Prostate gland (tissue), 2 donors: ENCODE data around the gene CPZ. TPM values are rescaled to one million over a fixed set of nuclear protein-coding genes. Genes with fewer than 3 reads are reported as not detected.

Experiments used
- DNase-seq: peaks from one replicate; pipeline ENCODE4 v3.0.0-alpha.2; 2019; ENCODE audit warnings: low spot score
- H3K27ac ChIP-seq, 2 donors: fragments of 200-600 bp; sonication (generic); 2 replicates each; pipeline ENCODE4 v1.5.1; 2017 to 2019
- H3K27me3 ChIP-seq: fragments of 200-600 bp; sonication (generic); replicated peaks from 2 replicates; pipeline ENCODE4 v1.5.1; 2019; ENCODE audit not compliant: insufficient read depth
- H3K36me3 ChIP-seq, 2 donors: fragments of 200-600 bp; sonication (generic); 1 replicate in 1 of 2; 2 replicates in 1 of 2; pipeline versions ENCODE4 v1.5.1 to v1.8.1; 2017 to 2019
- H3K4me1 ChIP-seq: fragments of 200-600 bp; sonication (generic); replicated peaks from 2 replicates; pipeline ENCODE4 v1.5.1; 2019
- H3K4me3 ChIP-seq, 2 donors: fragments of 200-600 bp; sonication (generic); 2 replicates each; pipeline ENCODE4 v1.5.1; 2017 to 2019
- H3K9me3 ChIP-seq: fragments of 200-600 bp; sonication (generic); 2 replicates; pipeline ENCODE4 v1.5.1; 2017
- POLR2A ChIP-seq: fragments of 450-650 bp; IDR thresholded peaks from one replicate; pipeline ENCODE4 v1.6.1; 2016; ENCODE audit warnings: antibody characterized with exemption, mild to moderate bottlenecking
- POLR2AphosphoS5 ChIP-seq: sonication (generic); formaldehyde crosslinking; IDR thresholded peaks from one replicate; pipeline ENCODE4 v1.6.1; 2017; ENCODE audit warnings: antibody characterized with exemption
- WGBS: methylation state at CpG from one replicate; pipeline ENCODE4 v1.1.5; 2018; 5-methylcytosine and 5-hydroxymethylcytosine counted together
- intact Hi-C: fragments of 100-400 bp; cut with DNase I; formaldehyde crosslinking; loops from one replicate; pipeline ENCODE4 v1.14.2; 2022
- total RNA-seq, 2 donors: library from RNA; depleted of rRNA; stranded (reverse); fragments of >200 nt; gene quantifications; one replicate each; pipeline ENCODE4 v1.1.0, GENCODE V29; 2016
- TF ChIP-seq, protein P1 (sequence below), 4 experiments: fragments of 200-600 bp in 2 of 4; fragments of 450-650 bp in 2 of 4; sonication (generic) in 2 of 4; IDR thresholded peaks; 1 replicate in 3 of 4; 2 replicates in 1 of 4; pipeline ENCODE4 v1.5.1; 2016 to 2019; ENCODE audit warnings: antibody characterized with exemption in 4 of 4, mild to moderate bottlenecking in 2 of 4, moderate library complexity in 2 of 4

Gene CPZ
- total RNA-seq, 2 donors from 2014 or later: 0.73 to 15.1 TPM

DNA sequence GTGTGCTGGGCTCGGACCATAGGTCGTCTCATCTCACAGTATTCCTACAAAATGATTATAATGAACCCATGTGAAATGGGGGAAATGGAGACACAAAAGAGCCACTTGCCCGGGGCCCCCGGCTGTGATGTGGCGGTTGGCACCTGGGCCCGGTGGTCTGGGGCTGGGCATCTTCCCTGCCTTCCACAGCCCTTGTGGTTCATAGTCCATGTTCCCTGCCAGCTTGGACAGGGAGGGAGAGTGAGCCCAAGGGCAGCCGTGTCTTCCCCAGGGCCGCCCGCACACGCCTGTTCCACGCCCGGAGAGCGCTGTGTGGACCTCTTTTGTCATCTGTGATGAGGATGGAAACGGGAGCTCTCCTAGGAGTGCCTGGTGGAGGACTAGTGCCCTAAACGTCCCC lies 5.2 kb downstream of the CPZ start:
- no peak overlapping the region for H3K27ac ChIP-seq
- H3K9me3 ChIP-seq: no peaks in the 10 kb centered on the region
- TF ChIP-seq POLR2AphosphoS5: no peak
- TF ChIP-seq POLR2A: no peak
- TF ChIP-seq, protein P1, sequence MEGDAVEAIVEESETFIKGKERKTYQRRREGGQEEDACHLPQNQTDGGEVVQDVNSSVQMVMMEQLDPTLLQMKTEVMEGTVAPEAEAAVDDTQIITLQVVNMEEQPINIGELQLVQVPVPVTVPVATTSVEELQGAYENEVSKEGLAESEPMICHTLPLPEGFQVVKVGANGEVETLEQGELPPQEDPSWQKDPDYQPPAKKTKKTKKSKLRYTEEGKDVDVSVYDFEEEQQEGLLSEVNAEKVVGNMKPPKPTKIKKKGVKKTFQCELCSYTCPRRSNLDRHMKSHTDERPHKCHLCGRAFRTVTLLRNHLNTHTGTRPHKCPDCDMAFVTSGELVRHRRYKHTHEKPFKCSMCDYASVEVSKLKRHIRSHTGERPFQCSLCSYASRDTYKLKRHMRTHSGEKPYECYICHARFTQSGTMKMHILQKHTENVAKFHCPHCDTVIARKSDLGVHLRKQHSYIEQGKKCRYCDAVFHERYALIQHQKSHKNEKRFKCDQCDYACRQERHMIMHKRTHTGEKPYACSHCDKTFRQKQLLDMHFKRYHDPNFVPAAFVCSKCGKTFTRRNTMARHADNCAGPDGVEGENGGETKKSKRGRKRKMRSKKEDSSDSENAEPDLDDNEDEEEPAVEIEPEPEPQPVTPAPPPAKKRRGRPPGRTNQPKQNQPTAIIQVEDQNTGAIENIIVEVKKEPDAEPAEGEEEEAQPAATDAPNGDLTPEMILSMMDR (IDR thresholded peaks at IDR 0.05): no peak
- no peak for DNase-seq
- no peak overlapping the region for H3K4me3 ChIP-seq
- peaks cover 4% of the 10 kb centered on the region for H3K27me3 ChIP-seq
- H3K36me3 ChIP-seq: no peaks in the 10 kb centered on the region
- WGBS: 87% methylated on average over 15 of the region's 15 CpGs
- intact Hi-C loops: no loop called here
- no peaks in the 10 kb centered on the region for H3K4me1 ChIP-seq

DNA sequence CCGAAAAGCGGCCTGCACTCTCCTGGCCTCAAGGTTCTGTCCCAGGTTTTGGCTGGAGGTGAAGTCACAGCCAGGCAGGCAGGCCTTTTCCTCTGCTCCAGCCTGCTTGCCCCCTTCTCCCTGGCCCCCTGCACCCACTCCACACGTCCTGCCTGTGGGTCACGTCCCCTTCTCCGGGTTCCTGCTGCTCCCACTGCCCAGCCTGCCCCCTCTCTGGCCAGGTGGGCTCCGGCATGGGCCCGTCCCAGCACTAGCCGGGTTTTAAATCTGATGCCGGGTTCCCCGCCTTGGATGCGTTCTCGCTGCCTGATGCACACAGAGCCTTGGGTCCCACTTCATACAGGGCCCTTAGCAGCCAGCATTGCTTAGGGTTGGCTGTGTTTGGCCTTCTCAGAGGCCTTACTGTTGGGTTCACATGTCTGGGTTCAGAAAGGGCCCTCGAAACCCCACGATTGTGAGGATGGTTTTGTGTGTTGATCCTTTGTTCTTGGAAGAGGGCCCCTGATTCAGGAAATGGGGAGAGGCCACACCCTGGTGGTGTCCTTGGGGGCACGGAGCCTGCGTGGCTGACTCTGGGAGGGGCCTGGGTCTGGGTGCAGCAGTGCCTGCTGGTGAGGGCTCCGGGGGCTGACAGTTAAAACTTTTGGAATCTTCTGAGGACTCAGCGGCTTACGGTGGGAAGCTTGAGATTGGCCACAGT lies 6.0 kb downstream of the CPZ start:
- no peaks in the 10 kb centered on the region for H3K27me3 ChIP-seq

DNA sequence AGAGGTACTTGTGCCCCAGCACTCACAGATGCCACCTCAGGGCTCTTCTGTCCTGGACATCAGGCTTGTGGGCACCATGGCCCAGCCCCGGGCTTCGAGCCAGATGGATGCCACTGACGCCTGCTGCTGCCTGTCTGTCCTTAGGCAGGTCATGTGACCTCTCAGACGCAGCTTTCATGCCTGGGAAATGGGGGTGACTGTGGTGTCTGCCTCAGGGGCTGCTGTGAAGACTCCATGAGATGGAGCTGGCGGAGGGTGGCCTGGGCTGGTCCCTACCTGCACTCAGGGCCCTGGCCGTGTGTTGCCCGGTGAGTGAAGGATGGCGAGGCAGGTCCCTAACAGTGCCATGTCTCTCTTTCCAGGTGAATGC lies 6.5 kb downstream of the CPZ start:
- Histone ChIP-seq H3K27me3 (no peaks in the 10 kb centered on the region), H3K4me1 (no peaks in the 10 kb centered on the region), H3K4me3 (no peak overlapping the region), H3K36me3 (no peaks in the 10 kb centered on the region), H3K27ac (no peak overlapping the region), H3K9me3 (no peaks in the 10 kb centered on the region)
- intact Hi-C loops: no loop called here
- 88% methylated on average over 8 of the region's 8 CpGs for WGBS
- no peak for DNase-seq
- TF ChIP-seq, protein P1 (IDR thresholded peaks at IDR 0.05): no peak
- TF ChIP-seq POLR2AphosphoS5 (no peak), POLR2A (no peak)

More for the DNA sequence above, 6.0 kb downstream of the CPZ start:
- H3K4me1 ChIP-seq: no peaks in the 10 kb centered on the region
- WGBS: 90% methylated on average over 19 of the region's 19 CpGs
- no peak overlapping the region for H3K27ac ChIP-seq
- H3K4me3 ChIP-seq: no peak overlapping the region
- intact Hi-C loops: no loop called here
- H3K36me3 ChIP-seq: no peaks in the 10 kb centered on the region
- H3K9me3 ChIP-seq: no peaks in the 10 kb centered on the region
- no peak for DNase-seq
- no peak for TF ChIP-seq POLR2AphosphoS5
- TF ChIP-seq, protein P1 (IDR thresholded peaks at IDR 0.05): no peak
- no peak for TF ChIP-seq POLR2A

DNA sequence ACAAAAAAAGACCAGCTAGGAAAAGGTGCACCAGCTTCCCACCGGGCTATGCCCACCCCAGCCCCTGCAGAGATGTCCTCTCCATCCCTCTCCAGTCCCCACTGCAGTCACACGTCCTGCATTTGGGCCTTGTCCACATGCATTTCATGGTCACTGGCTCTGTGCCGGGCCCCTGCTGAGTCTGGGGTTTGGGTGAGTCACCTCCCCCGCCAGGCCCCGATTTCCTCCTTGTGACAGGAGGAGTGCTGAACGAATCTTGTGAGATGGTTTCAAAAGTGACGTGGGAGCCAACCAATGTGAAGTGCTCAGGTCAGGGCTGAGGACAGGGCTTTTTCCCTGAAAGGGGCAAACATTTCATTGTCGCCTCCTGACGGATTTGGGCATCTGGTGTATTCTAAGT lies 7.1 kb downstream of the CPZ start:
- no peak for DNase-seq
- H3K4me1 ChIP-seq: no peaks in the 10 kb centered on the region
- H3K9me3 ChIP-seq: no peaks in the 10 kb centered on the region
- 62% methylated on average over 9 of the region's 9 CpGs for WGBS
- no peak overlapping the region for H3K4me3 ChIP-seq
- no peak overlapping the region for H3K27ac ChIP-seq
- TF ChIP-seq, protein P1 (IDR thresholded peaks at IDR 0.05): no peak
- TF ChIP-seq POLR2AphosphoS5 (no peak), POLR2A (no peak)
- intact Hi-C loops: loop anchor here (10.0 kb wide), 2 partner anchors 285 to 315 kb away; no protein-coding TSS in a partner anchor
- no peaks in the 10 kb centered on the region for H3K36me3 ChIP-seq
- H3K27me3 ChIP-seq: no peaks in the 10 kb centered on the region

DNA sequence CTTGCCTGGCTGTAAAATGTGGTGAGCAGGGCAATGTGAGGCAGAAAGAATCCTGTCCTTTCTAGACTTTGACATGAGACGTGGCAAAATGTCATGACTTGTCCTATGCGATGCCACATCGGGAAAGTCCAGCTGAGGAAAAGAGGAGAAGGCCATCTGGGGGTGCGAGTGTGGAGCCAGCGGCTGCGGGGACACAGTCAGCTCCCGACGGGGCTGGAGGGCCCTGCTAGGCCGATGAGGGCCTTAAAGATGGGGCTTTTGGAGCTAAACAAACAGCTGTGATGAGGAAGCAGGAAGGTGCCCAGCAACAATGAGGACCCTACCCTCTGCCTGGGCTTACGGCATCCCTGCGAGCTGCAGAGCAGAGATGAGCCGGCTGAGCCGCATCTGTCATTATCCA lies 7.7 kb downstream of the CPZ start:
- no peak for DNase-seq
- intact Hi-C loops: loop anchor here (10.0 kb wide), 2 partner anchors 285 to 315 kb away; no protein-coding TSS in a partner anchor
- Histone ChIP-seq H3K9me3 (no peaks in the 10 kb centered on the region), H3K27ac (no peak overlapping the region), H3K36me3 (no peaks in the 10 kb centered on the region), H3K27me3 (no peaks in the 10 kb centered on the region), H3K4me1 (no peaks in the 10 kb centered on the region), H3K4me3 (no peak overlapping the region)
- 82% methylated on average over 12 of the region's 13 CpGs for WGBS
- no peak for TF ChIP-seq POLR2AphosphoS5
- TF ChIP-seq, protein P1 (IDR thresholded peaks at IDR 0.05): no peak
- TF ChIP-seq POLR2A: no peak
